HS-27A (cell line): ENCODE results near the gene AJUBA.
"Not testable (repeated sequence)": the region's sequence is repeated elsewhere in the genome, so short reads cannot be mapped to it uniquely, and the experiment has no call there.

Source experiments
- DNase-seq: peaks from one replicate; pipeline ENCODE4 v3.0.0-alpha.2; 2012; ENCODE audit warnings: low read depth, missing footprints

Gene AJUBA

DNA sequence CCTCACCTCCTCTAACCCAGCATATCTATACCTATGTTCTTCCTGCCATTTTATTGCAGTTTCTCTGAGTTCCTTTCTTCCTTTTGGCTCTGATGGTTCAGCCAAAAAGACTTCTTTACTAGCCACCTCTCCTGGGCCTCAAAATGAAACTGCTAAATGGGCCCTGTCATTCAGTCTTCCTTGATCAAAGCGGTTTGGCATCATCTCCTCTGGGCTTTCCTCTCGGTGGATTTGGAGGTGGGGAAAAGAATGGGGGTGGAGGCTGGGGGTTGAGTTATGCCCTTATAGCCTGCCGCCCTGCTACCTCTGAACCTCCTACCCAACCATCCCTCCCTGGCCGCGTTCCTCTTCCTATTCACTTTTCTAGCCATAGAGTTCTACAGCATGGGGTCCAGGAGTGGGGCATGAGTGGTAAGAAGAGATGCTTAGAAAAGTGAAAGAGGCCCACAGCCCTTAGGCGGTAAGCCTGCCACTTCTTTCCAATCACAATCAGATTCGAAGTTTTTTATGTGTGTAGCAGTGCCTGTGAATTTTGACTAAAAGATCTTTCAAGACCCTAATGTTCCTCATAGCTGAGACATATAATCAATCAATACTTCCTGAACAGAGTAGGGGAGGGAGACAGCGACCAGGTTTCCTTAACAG, 2.5 kb downstream of the AJUBA start:
- DNase-seq = no peak

DNA sequence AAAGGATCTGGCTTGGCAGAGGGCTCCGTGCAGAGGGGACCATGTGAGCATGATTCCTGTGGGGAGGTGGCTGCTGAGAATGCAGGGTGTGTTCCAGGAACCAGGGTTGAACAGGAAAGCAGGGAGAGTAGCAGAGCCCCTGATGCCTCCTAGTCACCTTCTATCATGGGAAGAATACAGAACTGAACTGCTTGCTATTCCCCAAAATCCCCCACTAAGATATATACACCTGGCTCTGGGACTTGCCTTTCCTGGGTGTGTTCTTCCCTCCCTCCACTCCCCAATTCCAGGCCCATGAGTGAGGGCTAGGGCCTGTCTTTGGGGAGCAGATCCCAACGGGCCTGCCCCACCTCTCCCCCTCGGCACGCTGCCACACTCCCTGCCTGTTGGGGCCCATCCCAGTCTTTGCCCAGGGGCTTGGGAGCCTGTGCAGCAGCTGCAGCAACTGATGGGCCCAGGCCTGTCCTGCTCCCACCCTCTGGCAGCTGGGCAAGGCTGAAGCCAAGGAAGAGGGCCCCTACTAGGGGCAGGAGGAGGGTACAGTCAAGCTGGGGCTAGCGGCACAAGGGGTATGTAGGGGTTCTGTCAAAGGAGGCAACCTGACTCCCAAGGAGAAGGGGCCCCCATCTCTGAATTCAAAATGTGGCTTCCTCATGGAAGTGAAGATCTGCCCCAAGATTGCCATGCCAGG, 3.2 kb downstream of the AJUBA start:
- DNase-seq = no peak

DNA sequence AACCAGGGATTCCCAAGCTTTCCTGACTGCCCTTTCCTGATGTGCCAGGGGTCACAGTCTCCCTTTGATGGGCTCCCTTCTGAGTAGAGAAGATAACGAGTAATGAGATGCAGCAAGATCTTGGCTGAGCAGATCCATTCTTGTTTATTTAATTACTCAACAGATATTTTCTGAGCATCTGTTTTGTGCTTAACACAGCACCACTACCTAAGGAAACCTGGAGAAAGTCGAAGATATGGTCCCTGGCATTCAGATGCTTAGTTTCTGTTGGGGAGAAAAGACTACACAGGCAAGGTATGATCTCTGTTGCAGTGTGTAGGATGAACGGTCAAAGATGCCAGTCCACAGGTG, 3.9 kb downstream of the AJUBA start:
- DNase-seq = no peak

DNA sequence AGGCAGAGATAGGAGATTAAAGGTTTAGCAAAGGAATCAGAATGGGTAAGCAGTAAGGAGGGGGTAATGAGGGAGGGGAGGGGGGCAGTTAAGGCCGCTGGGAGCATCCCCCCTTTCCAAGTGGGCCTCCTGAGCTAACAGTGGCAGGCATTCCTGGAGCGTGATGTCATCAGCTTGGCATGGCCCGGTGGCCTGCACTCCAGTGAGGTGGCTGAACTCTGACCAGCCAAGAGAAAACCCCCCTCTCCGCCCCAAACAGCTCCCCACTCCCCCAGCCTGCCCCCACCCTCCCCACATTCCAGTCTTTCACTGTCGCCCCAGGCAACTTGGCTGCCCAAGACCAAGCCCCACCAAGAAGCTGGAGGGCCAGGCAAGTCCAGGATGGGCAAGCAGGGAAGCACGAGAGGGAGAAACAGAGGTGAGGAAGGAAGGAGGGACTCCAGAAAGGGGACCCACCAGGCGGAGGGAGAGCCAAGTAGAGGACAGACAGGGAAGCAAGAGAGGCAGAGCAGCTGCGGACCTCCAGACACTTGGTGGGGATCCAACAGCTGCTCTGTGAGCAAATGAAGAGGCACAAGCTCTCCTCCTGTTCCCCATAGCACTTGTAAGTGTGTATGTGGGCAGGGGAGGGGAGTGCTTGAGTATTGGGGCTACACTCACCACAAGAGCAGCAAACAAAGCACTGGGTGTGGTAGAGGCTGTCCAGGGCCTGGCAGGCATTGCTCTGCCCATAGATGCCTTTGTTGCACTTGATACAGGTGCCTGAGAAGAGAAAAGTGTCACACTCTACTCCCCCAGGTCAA, 4.5 kb downstream of the AJUBA start:
- DNase-seq = peak; percentile 97

DNA sequence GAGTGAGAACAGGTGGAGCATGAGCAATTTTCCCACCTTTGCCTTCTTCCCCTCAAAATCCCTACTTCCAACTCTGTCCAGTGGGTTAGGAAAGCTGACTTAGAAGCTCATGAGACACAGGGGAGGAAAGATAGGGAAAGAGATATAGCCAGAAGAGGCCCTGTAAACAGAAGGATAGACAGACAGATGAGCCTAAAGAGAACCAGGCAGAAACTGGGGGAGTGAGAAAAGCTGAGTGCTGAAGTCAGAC, 5.0 kb downstream of the AJUBA start:
- DNase-seq = peak; percentile 68

DNA sequence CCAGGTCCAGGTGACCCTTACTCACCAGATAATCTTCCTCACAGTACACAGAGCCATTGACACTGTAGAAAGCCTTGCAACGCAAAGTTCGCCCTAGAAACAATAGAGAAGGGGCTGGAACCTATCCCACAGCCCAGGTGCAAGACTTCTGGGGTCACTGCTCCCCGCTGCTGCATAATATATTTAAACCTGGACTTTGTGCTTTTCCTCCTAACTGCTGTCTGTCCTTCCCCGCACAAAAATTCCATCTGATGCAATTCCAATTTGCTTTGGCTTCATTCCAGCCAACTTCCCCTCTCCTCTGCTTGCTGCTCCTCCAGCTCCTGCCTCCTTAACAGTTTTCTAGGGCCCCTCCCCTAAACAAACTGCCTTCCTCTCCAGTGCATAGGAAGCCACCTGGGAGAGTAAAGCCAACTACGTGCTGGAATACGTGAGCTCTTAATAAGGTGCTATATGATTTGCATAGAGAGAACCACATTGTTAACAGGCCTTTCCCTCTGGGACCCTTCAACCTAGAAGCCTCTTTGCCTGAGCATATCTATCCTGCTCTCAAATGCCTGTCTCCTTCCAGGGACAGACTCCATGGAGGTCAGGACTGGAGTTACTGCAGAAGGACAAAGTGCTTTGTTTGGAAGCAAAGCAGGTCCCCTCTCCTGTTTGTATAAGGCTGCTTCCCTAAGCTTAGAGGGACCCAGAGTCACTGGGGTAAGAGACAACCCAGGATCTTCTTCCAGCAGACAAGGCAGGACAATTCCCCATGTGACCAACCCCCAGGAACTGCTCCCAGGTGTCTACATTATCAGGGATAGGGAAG, 5.5 kb downstream of the AJUBA start:
- peak; percentile 85 for DNase-seq

DNA sequence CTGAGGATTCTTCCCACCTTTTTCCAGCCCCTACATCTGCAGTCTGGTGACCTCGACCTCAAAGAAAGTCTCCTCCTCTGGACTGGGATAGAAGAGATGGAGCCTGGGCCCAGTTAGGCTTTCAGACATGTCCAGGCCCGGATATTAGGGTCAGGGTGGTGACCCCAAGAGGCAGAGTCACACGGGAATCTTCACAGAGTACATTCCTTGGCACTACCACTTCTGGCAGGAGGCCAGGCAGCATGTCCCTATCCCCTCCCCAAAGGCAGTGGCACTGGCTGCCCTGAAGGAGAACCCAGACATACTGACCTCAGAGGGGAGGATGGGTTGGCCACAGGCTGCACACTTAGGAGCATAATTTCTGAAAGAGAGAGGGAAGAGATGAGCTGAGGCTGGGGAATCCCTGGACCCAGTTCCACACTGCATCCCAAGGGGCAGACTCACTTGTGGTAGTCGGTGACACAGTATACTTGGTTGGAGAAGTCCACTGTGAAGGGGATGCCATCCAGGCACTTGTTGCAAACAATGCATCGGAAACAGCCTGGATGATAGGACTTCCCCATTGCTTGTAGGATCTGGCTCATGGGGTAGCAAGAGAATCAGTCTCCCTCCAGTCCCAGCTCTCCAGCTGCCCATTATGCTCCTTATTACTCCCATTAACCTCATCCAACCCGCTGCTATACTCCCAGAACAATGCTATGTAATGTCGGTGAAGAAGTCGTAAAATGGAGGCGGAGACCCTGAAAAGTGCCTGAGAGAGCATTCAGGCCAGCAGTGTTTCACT, 7.6 kb downstream of the AJUBA start:
- no peak for DNase-seq

DNA sequence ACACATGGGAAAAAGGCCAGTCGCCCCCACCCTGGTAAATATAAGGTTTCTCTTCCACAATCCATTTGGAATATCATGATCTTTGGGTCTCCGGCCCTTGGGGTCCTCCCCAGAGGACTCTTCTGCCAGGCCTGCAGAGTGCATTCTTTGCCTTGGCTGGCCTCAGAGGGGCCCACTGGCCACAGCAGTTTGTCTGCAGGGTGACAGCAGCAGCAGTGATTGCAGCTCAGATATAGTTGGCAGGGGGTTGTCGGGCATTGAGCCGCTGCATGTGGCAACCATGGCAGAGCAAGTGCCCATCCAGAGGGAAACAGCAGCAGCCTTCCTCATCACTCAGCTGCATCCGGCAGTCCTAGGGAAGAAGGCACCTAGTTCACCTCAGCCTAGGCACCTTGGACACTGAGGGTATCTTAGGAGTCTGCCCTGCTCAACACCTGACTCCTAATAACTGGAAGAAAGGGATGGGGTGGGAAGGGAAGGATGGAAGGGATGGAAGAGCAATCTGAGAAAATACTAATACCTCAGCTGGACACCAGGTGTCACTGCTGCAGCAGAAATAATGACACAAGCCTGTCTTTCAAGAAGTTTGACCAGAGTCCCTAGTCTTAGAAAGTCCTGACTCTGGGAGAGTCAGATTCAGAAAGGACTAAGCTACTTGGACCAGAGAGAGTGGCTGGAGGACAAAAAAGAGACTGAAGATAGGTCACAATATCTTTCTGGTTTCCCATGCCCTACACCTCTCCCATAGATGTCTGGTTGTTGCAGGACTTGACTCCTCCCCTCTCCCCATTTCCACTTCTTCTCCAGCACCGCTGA, 8.9 kb downstream of the AJUBA start:
- no peak for DNase-seq

DNA sequence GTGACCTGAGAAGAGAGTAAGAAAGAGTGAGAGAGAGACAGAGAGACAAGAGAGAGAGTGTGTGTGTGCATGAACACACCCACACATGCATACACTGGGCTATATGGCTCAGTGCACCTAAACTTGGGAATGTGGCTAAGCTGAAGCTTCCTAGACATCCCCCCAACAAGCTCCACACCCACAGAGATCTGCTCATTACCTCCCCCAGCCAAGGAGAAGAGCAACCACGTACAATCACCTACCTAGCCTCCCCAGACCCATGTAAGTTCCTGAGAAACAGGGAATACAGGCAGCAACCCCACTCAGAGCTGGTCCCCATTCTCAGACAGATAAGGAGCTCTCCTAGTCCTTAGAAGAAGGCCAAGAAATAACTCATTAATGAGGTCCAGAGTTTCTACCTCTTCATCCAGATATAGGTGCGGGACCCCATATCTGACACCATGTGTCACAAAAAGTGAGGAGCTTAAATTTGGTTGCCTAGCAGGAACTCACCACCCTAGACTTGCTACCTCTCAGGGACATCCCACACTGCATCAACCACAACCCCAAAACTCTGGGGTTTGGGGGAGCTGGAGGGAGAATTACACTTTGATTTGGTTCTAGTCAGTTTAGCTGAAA, 9.9 kb downstream of the AJUBA start:
- no peak for DNase-seq

DNA sequence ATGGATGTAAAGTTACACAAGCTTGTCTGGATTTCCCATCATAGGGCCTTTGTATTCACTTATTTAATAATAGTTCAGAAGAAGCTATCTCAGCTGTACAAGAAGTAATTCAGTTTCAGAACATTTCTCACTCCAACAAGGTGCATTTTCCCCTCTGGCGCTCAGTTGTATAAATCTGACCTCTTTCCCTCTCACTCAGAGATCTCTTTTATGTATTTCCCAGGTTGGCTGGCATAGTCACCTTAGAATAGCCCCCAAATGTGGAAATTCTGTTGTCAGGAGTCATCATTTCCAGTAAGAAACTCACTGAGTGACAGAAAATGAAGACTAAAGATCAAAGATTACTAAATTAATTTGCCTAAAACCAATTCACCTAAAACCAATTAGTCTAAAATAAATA, 11.2 kb downstream of the AJUBA start:
- DNase-seq = no peak

DNA sequence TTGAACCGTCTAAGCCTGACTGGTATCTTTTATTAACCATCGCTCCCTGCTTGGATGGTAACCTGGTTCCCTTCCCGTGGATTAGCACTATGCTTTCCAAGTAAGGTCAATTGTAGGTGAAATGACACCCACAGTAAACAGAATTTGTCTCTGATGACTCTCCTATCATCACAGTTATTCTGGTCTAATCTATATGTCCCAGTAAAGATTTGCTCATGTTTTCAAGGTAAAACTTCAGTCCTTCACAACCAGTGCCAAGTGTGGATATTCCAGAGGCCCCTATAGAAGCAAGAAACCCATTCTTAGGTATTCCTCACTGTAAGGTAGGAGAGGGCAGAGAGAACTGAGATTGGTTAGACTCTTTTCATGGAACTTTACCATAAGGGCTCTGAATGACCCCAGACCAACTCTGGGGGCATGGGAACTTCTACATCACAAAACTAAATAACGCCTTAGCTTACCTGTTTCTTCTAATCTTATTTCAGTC, 15.5 kb downstream of the AJUBA start:
- no peak for DNase-seq

DNA sequence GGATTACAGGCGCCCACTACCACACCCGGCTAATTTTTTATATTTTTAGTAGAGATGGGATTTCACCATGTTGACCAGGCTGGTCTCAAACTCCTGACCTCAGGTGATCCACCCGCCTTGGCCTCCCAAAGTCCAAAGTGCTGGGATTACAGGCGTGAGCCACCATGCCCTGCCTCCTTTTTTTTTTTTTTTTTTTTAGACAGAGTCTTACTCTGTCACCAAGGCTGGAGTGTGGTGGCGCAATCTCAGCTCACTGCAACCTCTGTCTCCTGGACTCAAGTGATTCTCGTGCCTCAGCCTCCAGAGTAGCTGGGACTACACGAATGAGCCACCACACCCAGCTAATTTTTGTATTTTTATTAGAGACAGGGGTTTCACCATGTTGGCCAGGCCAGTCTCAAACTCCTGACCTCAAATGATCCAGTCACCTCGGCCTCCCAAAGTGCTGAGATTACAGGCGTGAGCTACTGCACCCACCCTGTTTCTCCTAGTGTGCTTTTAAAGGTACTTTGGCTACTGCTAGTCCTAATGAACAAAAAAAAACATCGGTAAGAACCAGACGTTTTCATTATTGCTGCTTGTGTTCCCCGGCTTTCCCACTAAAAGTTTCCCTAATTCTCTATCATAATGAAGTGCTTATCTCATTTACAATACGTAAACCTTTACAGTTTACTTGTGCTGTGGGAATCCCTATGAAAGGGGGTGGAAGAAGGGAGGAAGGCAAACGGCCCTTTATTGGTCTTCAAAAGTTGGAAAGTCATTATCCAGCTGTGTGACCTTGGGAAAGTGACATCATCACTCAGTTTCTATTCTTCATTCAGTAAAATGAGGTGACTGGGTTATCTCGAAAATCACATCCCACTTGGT, 16.2 kb downstream of the AJUBA start:
- not testable (repeated sequence) for DNase-seq

DNA sequence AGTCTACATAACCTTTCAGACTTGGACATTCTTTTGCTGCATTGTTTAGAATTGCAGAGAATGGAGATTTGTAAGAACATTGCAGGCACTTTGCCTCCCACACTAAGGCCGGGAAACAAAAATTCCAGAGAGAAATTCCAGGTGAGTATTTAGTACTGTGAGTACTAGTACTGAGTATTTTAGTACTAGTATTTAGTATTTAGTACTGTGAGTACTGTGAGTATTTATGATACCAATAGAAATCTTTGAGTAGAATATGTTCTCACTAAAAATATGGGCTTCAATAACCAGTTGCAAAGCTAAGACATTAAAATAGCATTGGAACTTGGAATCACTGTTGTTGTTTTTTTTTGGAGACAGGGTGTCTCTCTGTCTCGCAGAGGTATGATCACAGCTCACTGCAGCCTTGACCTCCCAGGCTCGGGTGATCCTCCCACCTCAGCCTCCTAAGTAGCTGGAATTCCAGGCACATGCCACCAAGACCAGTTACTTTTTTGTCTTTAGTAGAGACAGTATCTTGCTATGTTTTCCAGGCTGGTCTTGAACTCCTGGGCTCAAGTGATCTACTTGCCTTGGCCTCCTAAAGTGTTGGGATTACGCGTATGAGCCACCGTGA, 20.2 kb downstream of the AJUBA start:
- no peak for DNase-seq

DNA sequence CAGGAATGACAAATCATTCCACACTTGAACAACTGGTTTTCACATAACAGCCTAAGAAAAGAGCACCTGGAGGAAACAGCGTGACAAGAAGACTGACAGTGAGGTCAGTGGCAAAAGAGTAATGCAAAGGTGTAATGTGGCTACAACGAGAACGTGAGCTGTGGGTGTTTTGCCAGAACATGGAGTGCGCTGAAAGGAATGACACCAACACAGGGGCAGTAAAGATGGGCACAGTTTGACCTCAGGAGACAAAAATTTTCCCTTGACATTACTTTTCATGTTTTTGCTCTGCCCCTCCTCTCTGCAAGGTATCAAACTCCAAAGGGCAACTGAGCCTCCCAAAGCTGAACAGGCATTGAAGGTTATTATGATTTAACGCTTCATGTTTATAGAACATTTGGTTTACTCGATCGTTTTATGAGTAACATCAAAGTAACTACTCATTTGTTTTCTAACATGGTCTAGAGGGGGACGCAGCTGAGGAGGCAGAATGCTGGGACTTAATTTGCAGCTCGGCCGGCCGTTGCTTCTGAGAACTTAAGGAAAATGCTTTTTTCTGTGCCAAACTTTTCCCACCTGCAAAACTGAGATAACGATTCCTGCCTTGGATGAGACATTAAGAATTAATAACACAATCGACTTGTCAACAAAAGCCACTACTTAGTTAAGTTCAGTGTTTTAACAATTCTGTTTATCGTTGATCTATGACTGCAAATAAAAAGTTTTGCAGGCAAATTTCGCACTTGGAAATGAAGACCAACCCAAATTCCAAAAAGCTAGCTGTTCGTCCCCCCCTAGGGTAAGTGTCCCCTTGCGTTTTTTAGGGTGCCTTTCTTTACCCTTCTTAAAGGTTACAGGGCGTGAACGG, 26.4 kb downstream of the AJUBA start:
- no peak for DNase-seq

DNA sequence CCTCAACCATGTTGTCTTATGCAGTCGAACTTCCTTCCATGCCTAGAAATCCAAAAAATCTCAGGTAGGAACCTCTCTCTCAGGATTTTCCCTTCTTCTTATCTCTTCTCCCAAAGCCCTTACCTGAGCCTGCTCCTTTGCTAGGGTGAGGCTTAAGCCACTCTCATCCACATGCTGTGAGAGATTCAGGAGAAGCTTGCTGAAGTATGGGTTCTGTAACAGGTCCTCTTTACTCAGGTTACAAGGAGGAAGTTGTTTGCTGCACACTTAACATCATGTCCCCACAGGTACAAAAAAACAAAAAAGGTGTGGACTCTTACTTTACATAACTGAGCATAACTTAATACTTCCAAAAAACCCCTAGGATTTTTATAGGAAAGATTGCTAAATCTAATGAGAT, 29.9 kb downstream of the AJUBA start:
- no peak for DNase-seq

DNA sequence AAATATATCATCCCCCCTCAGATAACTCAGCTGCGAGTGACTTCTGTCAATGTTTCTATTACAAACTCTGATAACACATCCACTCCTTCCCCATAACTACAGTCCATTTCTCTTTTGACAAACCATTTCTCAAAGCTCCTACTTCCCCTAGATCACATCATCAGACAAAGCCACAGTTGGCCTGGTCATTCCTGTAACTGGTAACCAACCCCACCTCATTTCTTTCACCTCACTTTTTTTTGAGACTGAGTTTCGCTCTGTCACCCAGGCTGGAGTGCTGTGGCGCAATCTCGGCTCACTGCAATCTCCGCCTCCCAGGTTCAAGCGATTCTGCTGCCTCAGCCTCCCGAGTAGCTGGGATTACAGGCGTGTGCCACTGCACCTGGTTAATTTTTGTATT, 30.6 kb downstream of the AJUBA start:
- DNase-seq = not testable (repeated sequence)

DNA sequence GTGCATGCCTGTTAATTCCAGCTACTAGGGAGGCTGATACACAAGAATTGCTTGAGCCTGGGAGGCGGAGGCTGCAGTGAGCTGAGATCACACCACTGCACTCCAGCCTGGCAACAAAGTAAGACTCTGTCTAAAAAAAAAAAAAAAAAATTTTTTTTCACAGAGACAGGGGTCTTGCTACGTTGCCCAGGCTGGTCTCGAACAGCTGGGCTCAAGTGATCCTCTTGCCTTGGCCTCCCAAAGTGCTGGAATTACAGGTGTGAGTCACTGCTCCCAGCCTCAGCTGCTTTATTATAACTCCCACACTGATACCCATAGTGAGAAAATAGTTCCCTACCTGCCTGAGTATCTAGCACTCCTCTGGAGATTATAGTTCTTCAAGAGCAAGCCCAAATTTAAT, 36.7 kb downstream of the AJUBA start:
- no peak for DNase-seq

DNA sequence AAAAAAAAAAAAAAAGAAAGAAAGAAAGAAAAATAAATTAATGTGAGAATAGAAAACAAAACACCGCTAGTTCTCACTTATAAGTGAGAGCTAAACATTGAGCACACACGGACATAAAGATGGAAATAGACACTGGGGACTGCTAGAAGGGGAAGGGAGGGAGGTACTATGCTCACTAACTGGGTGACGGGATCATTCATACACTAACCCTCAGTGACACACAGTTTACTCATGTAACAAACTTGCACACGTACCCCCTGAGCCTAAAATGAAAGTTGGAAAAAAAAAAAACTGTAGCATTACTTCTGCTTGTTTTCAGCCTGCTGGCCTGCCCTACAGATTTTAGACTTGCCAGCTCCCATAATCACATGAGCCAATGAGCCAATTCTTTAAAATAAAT, 42.7 kb downstream of the AJUBA start:
- no peak for DNase-seq
